Neural progenitor cell (in vitro differentiated cells): ENCODE data around the gene AHR.

Experiments
- CTCF ChIP-seq: fragments of 200-600 bp; sonication (generic); IDR thresholded peaks from 2 replicates; pipeline ENCODE4 v1.5.1; 2017; ENCODE audit warnings: antibody characterized with exemption, mild to moderate bottlenecking
- EZH2 ChIP-seq: fragments of 200-600 bp; sonication (generic); IDR thresholded peaks from 2 replicates; pipeline ENCODE4 v1.6.1; 2017; ENCODE audit warnings: antibody characterized with exemption, mild to moderate bottlenecking, moderate library complexity

GRCh38 chr7:17253885-17254284 lies 44.6 kb upstream of the AHR start:
- TF ChIP-seq CTCF = no peak
- TF ChIP-seq EZH2 = no peak
